IMR-90 (cell line): ENCODE measurements around the gene CLRN1. TPM values are rescaled to one million over a fixed set of nuclear protein-coding genes. Genes with fewer than 3 reads are reported as not detected.

Experiments
- ATAC-seq: fragments of 200-7000 bp; cut with Tn5 transposase; 2 replicates; pipeline ENCODE4 v1.9.1; 2020; ENCODE audit warnings: low read depth, mild to moderate bottlenecking, moderate library complexity
- BruUV-seq: library from RNA; stranded (reverse); fragments of 400-500 nt; replicated peaks from 2 replicates; lab custom pipeline; 2021; lab: Mats Ljungman, UMichigan
- CTCF ChIA-PET: fragments of 300-600 bp; formaldehyde crosslinking; extraction: SDS; loops from one replicate; lab custom pipeline; 2021; ENCODE audit warnings: antibody characterized with exemption; lab: Yijun Ruan, JAX
- POLR2A ChIA-PET: fragments of 300-600 bp; sonication (Branson Sonifier 250); formaldehyde crosslinking; loops from one replicate; lab custom pipeline; 2022; ENCODE audit warnings: antibody characterized with exemption; ENCODE audit not compliant: unreplicated experiment; lab: Charles Lee
- DNase-seq: peaks from one replicate; pipeline ENCODE4 v3.0.0; 2013
- H2AFZ ChIP-seq: replicated peaks from 2 replicates; pipeline ENCODE3; 2013; ENCODE audit warnings: low read length, mild to moderate bottlenecking; ENCODE audit not compliant: poor library complexity
- H2AK5ac ChIP-seq: 2 replicates; pipeline ENCODE4 v1.6.1; 2013; ENCODE audit warnings: low read depth, low read length, inconsistent platforms
- H2AK9ac ChIP-seq: replicated peaks from 2 replicates; pipeline ENCODE3; 2013; ENCODE audit warnings: mild to moderate bottlenecking, low read depth, low read length, moderate library complexity; ENCODE audit not compliant: poor library complexity
- H2BK120ac ChIP-seq: 2 replicates; pipeline ENCODE4 v1.6.1; 2013; ENCODE audit warnings: low read depth, low read length, inconsistent platforms
- H2BK15ac ChIP-seq: 3 replicates; pipeline ENCODE4 v1.6.1; 2013; ENCODE audit warnings: low read depth, low read length, inconsistent platforms
- H2BK20ac ChIP-seq: 2 replicates; pipeline ENCODE4 v1.6.1; 2013; ENCODE audit warnings: low read depth, mild to moderate bottlenecking, inconsistent platforms, low read length, moderate library complexity
- H2BK5ac ChIP-seq: 2 replicates; pipeline ENCODE4 v1.6.1; 2013; ENCODE audit warnings: mild to moderate bottlenecking, low read depth, low read length, inconsistent platforms; ENCODE audit not compliant: poor library complexity, severe bottlenecking
- H3K14ac ChIP-seq: replicated peaks from 2 replicates; pipeline ENCODE4 v1.6.1; 2013; ENCODE audit warnings: low read depth, low read length, inconsistent platforms
- H3K18ac ChIP-seq: 2 replicates; pipeline ENCODE4 v1.6.1; 2013; ENCODE audit warnings: low read depth, low read length, control low read depth
- H3K23ac ChIP-seq: 2 replicates; pipeline ENCODE4 v1.6.1; 2013; ENCODE audit warnings: low read depth, low read length, inconsistent platforms
- H3K27ac ChIP-seq: 2 replicates; pipeline ENCODE4 v1.5.1; 2013; ENCODE audit warnings: mild to moderate bottlenecking, control low read depth, low read length; ENCODE audit not compliant: insufficient read depth
- H3K27me3 ChIP-seq: 2 replicates; pipeline ENCODE4 v1.6.1; 2013; ENCODE audit warnings: low read length; ENCODE audit not compliant: control insufficient read depth, insufficient read depth
- H3K36me3 ChIP-seq: 2 replicates; pipeline ENCODE4 v1.6.1; 2013; ENCODE audit warnings: low read length, mixed read lengths; ENCODE audit not compliant: control insufficient read depth, insufficient read depth
- H3K4ac ChIP-seq: 2 replicates; pipeline ENCODE4 v1.6.1; 2013; ENCODE audit warnings: low read depth, low read length, inconsistent platforms
- H3K4me1 ChIP-seq: 2 replicates; pipeline ENCODE4 v1.6.1; 2013; ENCODE audit warnings: low read length, mixed read lengths; ENCODE audit not compliant: control insufficient read depth, insufficient read depth
- H3K4me2 ChIP-seq: 2 replicates; pipeline ENCODE4 v1.6.1; 2013; ENCODE audit warnings: low read depth, mild to moderate bottlenecking, control low read depth, low read length, moderate library complexity
- H3K4me3 ChIP-seq: 2 replicates; pipeline ENCODE4 v1.5.1; 2013; ENCODE audit warnings: low read depth, mild to moderate bottlenecking, control low read depth, low read length, moderate library complexity; ENCODE audit not compliant: insufficient read depth
- H3K56ac ChIP-seq: 2 replicates; pipeline ENCODE4 v1.6.1; 2013; ENCODE audit warnings: low read length, inconsistent platforms; ENCODE audit not compliant: insufficient read depth; ENCODE audit errors: extremely low read depth
- H3K79me1 ChIP-seq, 2 experiments: 2 replicates each; pipeline ENCODE4 v1.6.1; 2013; ENCODE audit warnings: low read length in 2 of 2, inconsistent platforms in 1 of 2, low read depth in 1 of 2
- H3K9ac ChIP-seq: 2 replicates; pipeline ENCODE4 v1.6.1; 2013; ENCODE audit warnings: low read depth, low read length, control low read depth
- H3K9me1 ChIP-seq: 2 replicates; pipeline ENCODE4 v1.6.1; 2013; ENCODE audit warnings: low read length, inconsistent platforms; ENCODE audit not compliant: insufficient read depth
- H3K9me3 ChIP-seq: 2 replicates; pipeline ENCODE4 v1.6.1; 2013; ENCODE audit warnings: low read length; ENCODE audit not compliant: control insufficient read depth, insufficient read depth
- H4K20me1 ChIP-seq: 2 replicates; pipeline ENCODE4 v1.6.1; 2013; ENCODE audit warnings: low read length, inconsistent platforms; ENCODE audit not compliant: insufficient read depth
- H4K5ac ChIP-seq: 2 replicates; pipeline ENCODE4 v1.6.1; 2013; ENCODE audit warnings: mild to moderate bottlenecking, low read depth, low read length, control low read depth
- H4K8ac ChIP-seq, 2 experiments: 2 replicates each; pipeline ENCODE4 v1.6.1; 2013; ENCODE audit warnings: low read depth in 2 of 2, low read length in 2 of 2, control low read depth in 1 of 2, inconsistent platforms in 1 of 2
- H4K91ac ChIP-seq: 2 replicates; pipeline ENCODE4 v1.6.1; 2013; ENCODE audit warnings: low read depth, low read length, inconsistent platforms; ENCODE audit not compliant: insufficient read depth
- CEBPB ChIP-seq: IDR thresholded peaks from 2 replicates; pipeline ENCODE4 v1.6.1; 2012; ENCODE audit warnings: low read depth, low read length, improper control_type of control experiment
- CHD1 ChIP-seq: IDR thresholded peaks from 2 replicates; pipeline ENCODE4 v1.6.1; 2012; ENCODE audit warnings: low read depth, low read length, improper control_type of control experiment
- ELK1 ChIP-seq: fragments of 150-350 bp; IDR thresholded peaks from 2 replicates; pipeline ENCODE4 v1.6.1; 2016; ENCODE audit warnings: low read depth, mild to moderate bottlenecking, low read length, moderate library complexity, borderline replicate concordance
- FOS ChIP-seq: fragments of 150-350 bp; IDR thresholded peaks from 2 replicates; pipeline ENCODE4 v1.6.1; 2016; ENCODE audit warnings: low read depth, low read length
- MAFK ChIP-seq: IDR thresholded peaks from 2 replicates; pipeline ENCODE4 v1.6.1; 2012; ENCODE audit warnings: low read depth, low read length, improper control_type of control experiment
- MAZ ChIP-seq: IDR thresholded peaks from 2 replicates; pipeline ENCODE4 v1.6.1; 2012; ENCODE audit warnings: low read depth, mild to moderate bottlenecking, low read length, improper control_type of control experiment, moderate library complexity, borderline replicate concordance
- MXI1 ChIP-seq: IDR thresholded peaks from 2 replicates; pipeline ENCODE4 v1.6.1; 2012; ENCODE audit warnings: low read depth, mild to moderate bottlenecking, low read length, moderate library complexity, borderline replicate concordance
- NFE2L2 ChIP-seq: fragments of 150-350 bp; IDR thresholded peaks from 2 replicates; pipeline ENCODE4 v1.6.1; 2016; ENCODE audit warnings: low read depth, mild to moderate bottlenecking, low read length
- POLR2A ChIP-seq: IDR thresholded peaks from 2 replicates; pipeline ENCODE4 v1.6.1; 2012; ENCODE audit warnings: mild to moderate bottlenecking, low read depth, low read length
- RAD21 ChIP-seq: IDR thresholded peaks from 2 replicates; pipeline ENCODE4 v1.6.1; 2012; ENCODE audit warnings: low read length, improper control_type of control experiment
- RCOR1 ChIP-seq: IDR thresholded peaks from 2 replicates; pipeline ENCODE4 v1.6.1; 2012; ENCODE audit warnings: mild to moderate bottlenecking, low read length, improper control_type of control experiment; ENCODE audit not compliant: insufficient replicate concordance
- RFX5 ChIP-seq: IDR thresholded peaks from 2 replicates; pipeline ENCODE4 v1.8.0; 2012; ENCODE audit warnings: low read depth, mild to moderate bottlenecking, low read length, moderate library complexity
- SMC3 ChIP-seq: fragments of 150-350 bp; IDR thresholded peaks from 2 replicates; pipeline ENCODE4 v1.6.1; 2016; ENCODE audit warnings: low read depth, mild to moderate bottlenecking, antibody characterized with exemption, low read length, moderate library complexity
- WGBS, 2 experiments: methylation state at CpG; one replicate each; pipeline versions ENCODE4 v1.1.5 to v1.1.7; 2013; ENCODE audit warnings: missing lambda C conversion rate in 2 of 2; ENCODE audit not compliant: insufficient read length in 1 of 2; ENCODE audit errors: extremely low coverage in 2 of 2; 5-methylcytosine and 5-hydroxymethylcytosine counted together
- dilution Hi-C: fragments of 300-500 bp; cut with HindIII; formaldehyde crosslinking; loops from one replicate; pipeline ENCODE4 v1.14.3; 2018; ENCODE audit warnings: low sequenced_read_pairs; ENCODE audit not compliant: unreplicated experiment
- in situ Hi-C: fragments of 300-500 bp; cut with MboI; formaldehyde crosslinking; loops from 3 replicates; pipeline ENCODE4 v1.14.3; 2019; ENCODE audit warnings: low sequenced_read_pairs, inconsistent platforms, mixed read lengths
- intact Hi-C: fragments of 100-400 bp; cut with micrococcal nuclease; formaldehyde crosslinking; loops from 2 replicates; pipeline ENCODE4 v1.10.0; 2022
- polyA plus RNA-seq, 3 experiments: library from polyadenylated mRNA; depleted of rRNA; stranded (reverse); fragments of >200 nt; gene quantifications; 2 replicates each; pipeline ENCODE4 v1.2.3, GENCODE V29; 2012; ENCODE audit warnings: low replicate concordance in 1 of 3
- total RNA-seq: library from RNA; depleted of rRNA; stranded (reverse); fragments of >200 nt; gene quantifications from 2 replicates; pipeline ENCODE4 v1.2.3, GENCODE V29; 2012
- TF ChIP-seq, protein P1 (sequence below): conservative IDR thresholded peaks from 2 replicates; pipeline ENCODE4 v1.5.1; 2012; ENCODE audit warnings: mild to moderate bottlenecking, low read depth, low read length, improper control_type of control experiment
- TF ChIP-seq, protein P2 (sequence below): fragments of 150-350 bp; IDR thresholded peaks from 2 replicates; pipeline ENCODE4 v1.6.1; 2017; ENCODE audit warnings: mild to moderate bottlenecking, antibody characterized with exemption, low read length, low read depth

The CLRN1 gene
- total and polyA plus RNA-seq, 2 of the 4 experiments (the other 2 are of a cell fraction) = not detected

DNA sequence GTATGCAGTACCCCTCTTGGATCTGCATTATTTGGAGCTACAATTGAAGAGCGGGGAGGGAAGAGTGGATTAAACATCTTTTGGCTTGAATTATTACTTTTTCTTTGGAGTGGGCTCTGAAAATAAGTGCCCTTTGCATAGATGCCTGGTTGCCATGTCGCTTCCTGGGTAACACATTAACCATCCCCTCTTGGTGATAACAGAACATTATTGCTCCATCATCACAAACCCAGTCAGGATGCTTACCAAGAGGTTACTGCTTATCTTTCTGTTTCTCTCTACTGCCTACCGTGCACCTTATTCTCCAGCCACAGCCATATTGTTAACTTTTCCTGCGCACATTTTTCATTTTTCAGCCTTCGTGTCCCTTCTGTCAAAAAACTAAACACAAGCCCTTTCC, 42.7 kb upstream of the CLRN1 start:
- Histone ChIP-seq H3K56ac (no peak overlapping the region), H3K27ac (no peak overlapping the region), H3K4me3 (no peak overlapping the region), H3K9me1 (no peaks in the 10 kb centered on the region), H4K91ac (no peak overlapping the region), H4K8ac (no peak overlapping the region), H3K79me1 (no peaks in the 10 kb centered on the region), H3K18ac (no peak overlapping the region), H3K4ac (no peak overlapping the region), H2BK15ac (no peak overlapping the region), H3K4me1 (no peaks in the 10 kb centered on the region), H3K36me3 (no peaks in the 10 kb centered on the region), H4K20me1 (no peaks in the 10 kb centered on the region), H2AK9ac (no peak overlapping the region), H2BK120ac (no peak overlapping the region), H3K9me3 (no peaks in the 10 kb centered on the region), H3K4me2 (no peak overlapping the region), H2AK5ac (no peak overlapping the region), H4K5ac (no peak overlapping the region), H3K14ac (no peak overlapping the region), H3K23ac (no peak overlapping the region), H2AFZ (no peak overlapping the region), H2BK20ac (no peak overlapping the region), H3K27me3 (peaks cover 11% of the 10 kb centered on the region), H3K9ac (no peak overlapping the region), H2BK5ac (no peak overlapping the region)
- POLR2A ChIA-PET = no interaction called here
- CTCF ChIA-PET = no interaction called here
- TF ChIP-seq NFE2L2 (no peak), SMC3 (no peak), MAFK (no peak), CHD1 (no peak), MXI1 (no peak), FOS (no peak), POLR2A (no peak), RAD21 (no peak), RCOR1 (no peak), CEBPB (no peak), ELK1 (no peak), RFX5 (no peak), MAZ (no peak)
- TF ChIP-seq, protein P1, sequence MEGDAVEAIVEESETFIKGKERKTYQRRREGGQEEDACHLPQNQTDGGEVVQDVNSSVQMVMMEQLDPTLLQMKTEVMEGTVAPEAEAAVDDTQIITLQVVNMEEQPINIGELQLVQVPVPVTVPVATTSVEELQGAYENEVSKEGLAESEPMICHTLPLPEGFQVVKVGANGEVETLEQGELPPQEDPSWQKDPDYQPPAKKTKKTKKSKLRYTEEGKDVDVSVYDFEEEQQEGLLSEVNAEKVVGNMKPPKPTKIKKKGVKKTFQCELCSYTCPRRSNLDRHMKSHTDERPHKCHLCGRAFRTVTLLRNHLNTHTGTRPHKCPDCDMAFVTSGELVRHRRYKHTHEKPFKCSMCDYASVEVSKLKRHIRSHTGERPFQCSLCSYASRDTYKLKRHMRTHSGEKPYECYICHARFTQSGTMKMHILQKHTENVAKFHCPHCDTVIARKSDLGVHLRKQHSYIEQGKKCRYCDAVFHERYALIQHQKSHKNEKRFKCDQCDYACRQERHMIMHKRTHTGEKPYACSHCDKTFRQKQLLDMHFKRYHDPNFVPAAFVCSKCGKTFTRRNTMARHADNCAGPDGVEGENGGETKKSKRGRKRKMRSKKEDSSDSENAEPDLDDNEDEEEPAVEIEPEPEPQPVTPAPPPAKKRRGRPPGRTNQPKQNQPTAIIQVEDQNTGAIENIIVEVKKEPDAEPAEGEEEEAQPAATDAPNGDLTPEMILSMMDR = no peak
- TF ChIP-seq, protein P2, sequence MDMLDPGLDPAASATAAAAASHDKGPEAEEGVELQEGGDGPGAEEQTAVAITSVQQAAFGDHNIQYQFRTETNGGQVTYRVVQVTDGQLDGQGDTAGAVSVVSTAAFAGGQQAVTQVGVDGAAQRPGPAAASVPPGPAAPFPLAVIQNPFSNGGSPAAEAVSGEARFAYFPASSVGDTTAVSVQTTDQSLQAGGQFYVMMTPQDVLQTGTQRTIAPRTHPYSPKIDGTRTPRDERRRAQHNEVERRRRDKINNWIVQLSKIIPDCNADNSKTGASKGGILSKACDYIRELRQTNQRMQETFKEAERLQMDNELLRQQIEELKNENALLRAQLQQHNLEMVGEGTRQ = no peak
- ATAC-seq (no peak), DNase-seq (no peak)
- BruUV-seq = no TSS peak
- dilution Hi-C loops = no loop called here
- in situ Hi-C loops = loop anchor here (10.0 kb wide), 1 partner anchor 130 kb away; no protein-coding TSS in a partner anchor
- 83% methylated on average over 1 of the region's 5 CpGs; no CpG with 5 or more reads in 1 of the 2 experiments for WGBS, 2 experiments
- intact Hi-C loops = no loop called here
